HFF-Myc (cell line): ENCODE measurements around the gene TTBK1.

Experiments
- DNase-seq: peaks from one replicate; pipeline ENCODE4 v3.0.0-alpha.2; 2011; ENCODE audit warnings: low read depth; ENCODE audit errors: extremely low read depth
- H3K4me3 ChIP-seq: replicated peaks from 2 replicates; pipeline ENCODE4 v1.5.1; 2011; ENCODE audit warnings: low read depth, mild to moderate bottlenecking, control low read depth, low read length
- CTCF ChIP-seq: IDR thresholded peaks from 2 replicates; pipeline ENCODE4 v1.5.1; 2012; ENCODE audit warnings: mild to moderate bottlenecking, low read depth, low read length, control low read depth; ENCODE audit errors: missing control alignments

The TTBK1 gene

GRCh38 chr6:43221046-43221972, 22.0 kb upstream of the TTBK1 start:
- no peak for TF ChIP-seq CTCF
- no peak for DNase-seq
- no peak overlapping the region for H3K4me3 ChIP-seq

GRCh38 chr6:43222418-43223059, 20.7 kb upstream of the TTBK1 start:
- no peak for DNase-seq
- H3K4me3 ChIP-seq, result no peak overlapping the region
- no peak for TF ChIP-seq CTCF

- no peak for TF ChIP-seq CTCF
- H3K4me3 ChIP-seq, result no peak overlapping the region
- DNase-seq, result no peak
Measured at GRCh38 chr6:43223175-43223574, 20.1 kb upstream of the TTBK1 start.

- no peak for DNase-seq
- TF ChIP-seq CTCF, result no peak
- H3K4me3 ChIP-seq, result no peak overlapping the region
Measured at GRCh38 chr6:43226192-43226851, 17.0 kb upstream of the TTBK1 start.

GRCh38 chr6:43228951-43229802, 14.1 kb upstream of the TTBK1 start, which contains the start of gene DNPH1:
DNPH1 (minus strand) TSS chr6:43229481; CDS start chr6:43229456, 25 bp downstream.
- peak within 1 kb of the TSS; percentile 71 for H3K4me3 ChIP-seq
- peak; percentile 76 for TF ChIP-seq CTCF
- peak; percentile 25 for DNase-seq
